ENCODE measurements around the gene PDE8B.

GRCh38 chr5:77294185-77294584, 83.7 kb downstream of the PDE8B start:
- TF ChIP-seq CTCF (IDR thresholded peaks at IDR 0.05; ENCODE audit: low read length) = no peak
- TF ChIP-seq EZH2 (optimal IDR thresholded peaks at IDR 0.05; ENCODE audit: low read depth, low read length) = no peak

Data from MM.1S (cell line).